Stimulated activated CD4-positive, alpha-beta T cell treated with anti-CD3 and anti-CD28 coated beads, TNF-alpha, amount 100 ng/mL, for 24 hours (primary cell): ENCODE measurements around the gene MZT2A.
"Not testable (repeated sequence)": the region's sequence is repeated elsewhere in the genome, so short reads cannot be mapped to it uniquely, and the experiment has no call there.

ENCODE experiments used
- DNase-seq, 3 experiments: peaks; one replicate each; pipeline ENCODE4 v3.0.0-alpha.2; 2020; ENCODE audit warnings: low read depth in 3 of 3

Gene MZT2A

GRCh38 chr2:131492418-131493198 lies 411 bp upstream of the MZT2A start:
- peak; percentile 86 to 97 (median 94) for DNase-seq

- DNase-seq = not testable (repeated sequence)
Measured at GRCh38 chr2:131491469-131491836, 744 bp downstream of the MZT2A start.

- peak in 1 of 3 experiments; percentile 21 for DNase-seq
Measured at GRCh38 chr2:131490616-131491468, 1.4 kb downstream of the MZT2A start.

- DNase-seq = no peak
Measured at GRCh38 chr2:131488306-131489205, 3.6 kb downstream of the MZT2A start.

GRCh38 chr2:131486201-131486902 lies 5.8 kb downstream of the MZT2A start:
- not testable (repeated sequence) for DNase-seq

- DNase-seq = not testable (repeated sequence)
Measured at GRCh38 chr2:131484906-131485460, 7.2 kb downstream of the MZT2A start.

- DNase-seq = not testable (repeated sequence)
Measured at GRCh38 chr2:131483981-131484820, 8.0 kb downstream of the MZT2A start.

- not testable (repeated sequence) for DNase-seq
Measured at GRCh38 chr2:131482506-131483155, 9.6 kb downstream of the MZT2A start.

- not testable (repeated sequence) for DNase-seq
Measured at GRCh38 chr2:131480351-131480750, 11.8 kb downstream of the MZT2A start.

GRCh38 chr2:131478850-131479461 lies 13.2 kb downstream of the MZT2A start:
- not testable (repeated sequence) for DNase-seq

- DNase-seq = not testable (repeated sequence)
Measured at GRCh38 chr2:131478074-131478849, 13.9 kb downstream of the MZT2A start.

- DNase-seq = not testable (repeated sequence)
Measured at GRCh38 chr2:131477227-131477626, 15.0 kb downstream of the MZT2A start.

GRCh38 chr2:131476363-131476762 lies 15.8 kb downstream of the MZT2A start:
- not testable (repeated sequence) for DNase-seq

GRCh38 chr2:131475831-131476230 lies 16.4 kb downstream of the MZT2A start, which contains the start of gene TUBA3D:
TSS of gene TUBA3D (plus strand) at chr2:131476119. CDS start at chr2:131476200, 81 bp downstream.
- DNase-seq = no peak

GRCh38 chr2:131473266-131473665 lies 18.9 kb downstream of the MZT2A start:
- not testable (repeated sequence) for DNase-seq

- not testable (repeated sequence) for DNase-seq
Measured at GRCh38 chr2:131471624-131472023, 20.6 kb downstream of the MZT2A start.

- DNase-seq = not testable (repeated sequence)
Measured at GRCh38 chr2:131470944-131471343, 21.3 kb downstream of the MZT2A start.

GRCh38 chr2:131467722-131468121 lies 24.5 kb downstream of the MZT2A start:
- not testable (repeated sequence) for DNase-seq
